Stimulated activated CD4-positive, alpha-beta T cell treated with anti-CD3 and anti-CD28 coated beads, Interleukin-15, amount 100 ng/mL, for 1 hour (primary cell): ENCODE results near the gene P3H3.
A peak's percentile ranks its signal among the peaks of the same experiment; 100 is the strongest.
"Not testable (repeated sequence)": the region's sequence is repeated elsewhere in the genome, so short reads cannot be mapped to it uniquely, and the experiment has no call there.

Experiments
- DNase-seq, 2 donors: peaks; one replicate each; pipeline ENCODE4 v3.0.0-alpha.2; 2020; ENCODE audit warnings: low read depth in 1 of 2, low spot score in 1 of 2

P3H3 gene

DNA sequence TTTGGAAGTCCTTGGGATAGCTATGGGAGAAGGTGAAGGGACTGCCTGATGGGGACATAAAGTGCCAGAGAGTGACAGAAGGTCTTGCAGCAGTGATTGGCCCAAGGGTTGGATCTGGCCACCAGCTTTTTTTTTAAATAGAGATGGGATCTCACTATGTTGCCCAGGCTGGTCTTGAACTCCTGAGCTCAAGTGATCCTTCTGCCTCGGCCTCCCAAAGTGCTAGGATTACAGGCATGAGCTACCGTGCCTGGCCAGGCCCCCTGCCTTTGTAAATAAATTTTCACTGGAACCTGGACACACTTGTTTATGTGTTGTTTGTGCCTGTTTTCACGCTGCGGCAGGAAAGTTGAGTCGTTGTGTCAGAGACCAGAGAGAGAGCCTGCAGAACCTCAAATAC, 37.1 kb downstream of the P3H3 start:
- DNase-seq, result not testable (repeated sequence)

DNA sequence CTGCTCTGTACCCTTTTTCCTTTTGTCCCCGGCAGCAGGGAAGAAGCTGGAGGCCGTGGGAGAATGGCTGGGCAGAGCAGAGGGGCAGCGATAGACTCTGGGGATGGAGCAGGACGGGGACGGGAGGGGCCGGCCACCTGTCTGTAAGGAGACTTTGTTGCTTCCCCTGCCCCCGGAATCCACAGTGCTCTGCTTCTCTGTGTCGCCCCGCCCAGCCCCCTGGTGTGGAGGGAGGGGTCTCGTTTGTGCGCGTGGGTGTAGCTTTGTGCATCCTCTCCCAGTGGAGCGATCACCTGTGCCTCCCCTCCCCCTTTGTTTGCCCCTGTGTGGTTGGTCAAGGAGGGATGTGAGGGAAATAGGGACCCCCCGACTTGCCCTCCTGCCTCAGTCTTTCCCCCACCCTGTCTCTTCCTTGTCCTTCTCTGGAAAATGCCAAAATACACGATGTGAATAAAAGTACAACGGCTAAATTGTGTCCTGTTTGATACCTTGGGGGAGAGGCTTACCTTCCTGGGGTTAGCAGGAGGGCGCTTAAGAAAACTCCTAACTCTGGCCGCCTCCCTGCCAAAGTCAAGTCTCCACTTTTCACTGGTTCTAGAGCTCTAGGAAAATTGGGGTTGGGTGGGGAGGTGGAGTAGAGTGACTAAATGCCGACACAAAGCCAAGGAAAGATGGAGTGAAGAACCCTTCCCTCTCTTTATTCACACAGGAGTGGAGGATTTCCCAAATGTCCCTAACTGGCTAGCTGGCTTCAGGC, 38.1 kb downstream of the P3H3 start:
- DNase-seq, result no peak

DNA sequence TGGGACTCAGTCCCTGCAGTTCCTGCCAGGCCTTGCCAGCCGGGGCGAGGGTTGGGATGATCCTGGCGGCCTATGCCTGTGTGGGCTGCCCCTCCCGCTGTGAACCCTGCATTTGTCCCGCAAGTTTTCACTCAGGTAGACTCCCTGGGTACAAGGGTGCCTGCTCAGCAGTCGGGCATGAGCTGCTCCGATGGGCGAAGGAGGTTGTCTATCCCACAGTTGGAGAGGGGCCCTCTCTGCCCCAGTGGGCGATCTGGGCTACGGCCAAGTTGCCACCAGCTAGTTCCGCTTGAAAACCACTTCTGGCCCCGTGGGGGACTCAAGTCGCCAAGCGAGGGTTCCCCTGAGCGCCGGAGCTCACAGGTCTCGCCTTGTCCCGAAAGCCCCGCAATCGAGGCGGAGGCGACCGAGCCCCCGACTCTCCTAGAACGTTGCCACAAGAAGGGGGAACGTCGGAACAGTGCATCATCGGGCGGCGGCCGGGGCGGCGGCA, 38.8 kb downstream of the P3H3 start:
- no peak for DNase-seq

GRCh38 chr12:6867413-6868210, 39.4 kb downstream of the P3H3 start, which contains the start of gene TPI1:
TPI1 (plus strand) TSS chr12:6867531; CDS start chr12:6867567, 36 bp downstream.
- DNase-seq, result peak; percentile 61 to 74

GRCh38 chr12:6868211-6869048, 40.2 kb downstream of the P3H3 start:
- DNase-seq, result no peak

- DNase-seq, result peak; percentile 66 to 76
Observed at GRCh38 chr12:6869049-6870021, 41.1 kb downstream of the P3H3 start.

- DNase-seq, result not testable (repeated sequence)
Observed at GRCh38 chr12:6870304-6870703, 42.1 kb downstream of the P3H3 start.

DNA sequence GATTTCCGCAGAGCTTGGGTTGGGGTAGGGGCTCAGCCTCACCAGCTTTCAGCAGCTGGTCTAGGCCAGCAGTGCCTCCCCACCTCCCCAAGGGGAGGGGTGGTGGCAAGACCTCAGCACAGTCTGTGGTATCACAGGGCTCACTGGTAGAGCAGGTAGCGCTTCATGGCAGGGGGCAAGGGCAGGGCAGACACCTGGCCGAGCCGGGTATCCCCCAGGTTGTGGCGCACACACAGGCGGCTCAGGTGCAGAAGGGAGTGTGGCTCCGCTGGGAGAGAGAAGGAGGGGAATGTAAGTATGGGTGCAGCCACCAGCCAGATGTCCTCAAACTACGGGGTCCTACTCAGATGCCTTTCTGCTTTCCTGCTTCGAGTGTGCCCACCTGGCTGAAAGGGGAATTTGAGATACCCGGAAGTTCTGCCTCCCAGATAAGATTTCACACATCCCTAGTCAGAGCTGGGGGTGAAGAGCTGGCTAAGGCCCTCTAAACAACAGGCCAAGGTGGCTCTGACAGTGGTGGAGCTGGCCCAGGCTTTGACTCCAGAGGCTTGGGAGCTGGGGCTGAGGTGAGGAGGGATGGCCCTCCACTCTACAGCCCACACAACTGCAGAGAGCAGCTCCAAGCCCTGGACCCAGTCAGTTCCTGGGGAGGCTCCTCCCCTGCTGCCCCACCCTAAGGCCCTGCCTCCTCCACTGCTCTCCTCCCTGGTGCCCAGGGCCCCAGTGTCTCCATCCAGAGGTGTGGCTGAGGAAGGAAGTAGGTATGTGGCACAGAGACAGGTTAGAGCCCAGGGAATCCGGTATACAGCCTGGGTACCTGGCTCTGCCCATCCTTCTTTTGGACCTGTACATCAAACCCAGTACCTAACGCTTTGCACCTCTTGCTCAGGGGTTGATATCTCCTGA, 43.1 kb downstream of the P3H3 start:
- DNase-seq, result no peak

GRCh38 chr12:6872073-6873048, 44.2 kb downstream of the P3H3 start:
- DNase-seq, result peak; percentile 77 to 81

DNA sequence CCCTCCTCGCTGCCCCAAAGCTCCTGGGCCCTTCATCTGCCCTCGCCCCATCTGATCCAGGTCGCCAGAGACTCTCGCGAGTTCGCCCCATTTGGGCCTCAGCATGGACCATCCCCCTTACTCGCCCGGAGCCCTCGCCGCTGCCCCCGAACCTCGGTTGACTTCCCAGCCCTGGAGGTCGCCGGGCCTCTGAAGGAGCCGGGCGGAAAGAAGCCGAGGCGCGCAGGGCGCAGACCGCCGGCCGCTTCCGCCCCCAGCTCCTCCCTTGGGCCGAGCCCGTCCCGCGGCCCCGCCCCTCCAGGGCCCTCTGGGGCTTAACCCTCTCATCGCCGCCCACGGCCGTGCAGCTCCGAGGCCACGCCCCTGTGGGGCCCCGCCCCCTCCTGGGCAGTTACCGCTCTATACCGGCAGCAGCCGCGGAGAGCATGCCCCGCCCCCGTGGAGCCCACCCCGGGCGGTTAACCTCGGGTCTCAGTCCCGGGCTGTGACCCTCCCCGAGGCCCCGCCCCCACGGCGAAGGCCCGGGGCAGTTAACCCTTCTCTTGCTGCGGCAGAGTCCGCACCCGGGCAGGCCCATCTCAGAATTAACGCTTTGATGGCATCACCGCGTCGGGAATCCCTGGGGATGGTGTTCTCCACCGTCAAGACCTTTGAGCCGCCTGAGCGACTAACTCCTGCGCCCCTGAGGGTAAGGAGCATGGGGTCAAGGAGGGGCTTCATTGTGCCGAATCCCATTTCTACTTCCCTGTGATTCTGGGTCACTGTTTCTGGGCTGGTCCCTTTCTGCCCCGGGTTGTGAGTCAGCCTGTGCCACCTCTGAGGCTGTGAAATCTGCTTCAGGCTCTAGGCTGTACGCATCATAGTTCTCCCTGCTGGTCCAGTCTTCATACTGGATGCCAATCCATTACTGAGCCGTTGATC, 45.1 kb downstream of the P3H3 start, which contains the start of gene SPSB2:
Gene SPSB2, minus strand, starts transcription at position 210 of the 921 bp plus-strand sequence. CDS start 402 bp downstream, outside the sequence.
- peak; percentile 98 to 100 for DNase-seq

DNA sequence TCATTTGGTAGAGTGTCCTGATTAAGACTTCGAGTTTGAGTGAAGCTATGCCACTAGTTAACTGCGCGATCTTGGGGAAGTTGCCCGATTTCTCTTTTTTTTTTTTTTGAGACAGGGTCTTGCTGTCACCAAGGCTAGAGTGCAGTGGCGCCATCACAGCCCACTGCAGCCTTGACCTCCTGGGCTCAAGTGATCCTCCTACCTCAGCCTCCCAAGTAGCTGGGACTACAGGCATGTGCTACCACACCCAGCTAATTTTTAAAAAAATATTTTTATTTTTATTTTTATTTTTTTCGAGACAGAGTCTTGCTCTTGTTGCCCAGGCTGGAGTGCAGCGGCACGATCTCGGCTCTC, 45.8 kb downstream of the P3H3 start:
- DNase-seq, result not testable (repeated sequence)

DNA sequence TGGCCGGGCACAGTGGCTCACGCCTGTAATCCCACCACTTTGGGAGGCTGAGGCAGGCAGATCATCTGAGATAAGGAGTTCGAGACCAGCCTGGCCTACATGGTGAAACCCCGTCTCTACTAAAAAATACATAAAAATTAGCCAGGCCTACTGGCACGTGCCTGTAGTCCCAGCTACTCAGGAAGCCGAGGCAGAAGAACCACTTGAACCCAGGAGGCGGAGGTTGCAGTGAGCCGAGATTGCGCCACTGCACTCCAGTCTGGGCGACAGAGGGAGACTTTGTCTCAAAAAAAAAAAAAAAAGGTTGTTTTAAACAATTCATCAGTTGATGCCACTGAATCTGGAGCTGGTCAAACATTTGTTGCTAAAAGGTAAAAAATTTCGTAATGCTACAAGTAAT, 51.6 kb downstream of the P3H3 start:
- not testable (repeated sequence) for DNase-seq

DNA sequence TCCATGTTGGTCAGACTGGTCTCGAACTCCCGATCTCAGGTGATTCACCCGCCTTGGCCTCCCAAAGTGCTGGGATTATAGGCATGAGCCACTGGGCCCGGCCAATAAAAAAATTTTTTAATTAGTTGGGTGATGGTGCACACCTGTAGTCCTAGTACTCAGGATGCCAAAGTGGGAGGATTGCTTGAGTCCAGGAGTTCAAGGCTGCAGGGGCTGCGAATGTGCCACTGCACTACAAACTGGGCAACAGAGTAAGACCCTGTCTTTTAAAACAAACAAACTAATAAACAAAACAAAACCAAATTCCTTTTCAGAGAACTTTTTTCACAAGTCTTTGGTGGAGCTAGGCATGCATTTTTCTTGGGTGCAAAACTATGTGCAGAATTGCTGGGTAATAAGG, 55.0 kb downstream of the P3H3 start:
- no peak for DNase-seq

DNA sequence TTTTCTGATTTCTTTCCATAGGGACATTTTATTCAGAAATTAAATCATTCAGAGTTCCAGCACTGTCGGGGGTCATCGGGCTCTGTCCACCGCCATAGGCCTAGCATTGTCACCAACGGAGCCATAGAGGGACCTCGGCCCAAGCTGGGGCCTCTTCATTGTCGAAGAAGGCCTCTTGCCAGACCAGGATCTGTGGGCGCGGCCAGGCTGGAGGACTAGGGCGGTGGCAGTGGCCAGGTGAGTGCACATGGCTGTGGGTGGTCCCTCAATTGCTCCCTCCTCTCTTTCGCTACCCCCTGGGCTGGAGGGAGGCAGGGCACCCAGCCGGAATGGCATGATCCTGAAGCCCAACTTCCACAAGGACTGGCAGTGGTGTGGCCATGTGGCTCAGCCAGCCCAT, 55.5 kb downstream of the P3H3 start:
- DNase-seq, result no peak

GRCh38 chr12:6884539-6884938, 56.3 kb downstream of the P3H3 start:
- no peak for DNase-seq

DNA sequence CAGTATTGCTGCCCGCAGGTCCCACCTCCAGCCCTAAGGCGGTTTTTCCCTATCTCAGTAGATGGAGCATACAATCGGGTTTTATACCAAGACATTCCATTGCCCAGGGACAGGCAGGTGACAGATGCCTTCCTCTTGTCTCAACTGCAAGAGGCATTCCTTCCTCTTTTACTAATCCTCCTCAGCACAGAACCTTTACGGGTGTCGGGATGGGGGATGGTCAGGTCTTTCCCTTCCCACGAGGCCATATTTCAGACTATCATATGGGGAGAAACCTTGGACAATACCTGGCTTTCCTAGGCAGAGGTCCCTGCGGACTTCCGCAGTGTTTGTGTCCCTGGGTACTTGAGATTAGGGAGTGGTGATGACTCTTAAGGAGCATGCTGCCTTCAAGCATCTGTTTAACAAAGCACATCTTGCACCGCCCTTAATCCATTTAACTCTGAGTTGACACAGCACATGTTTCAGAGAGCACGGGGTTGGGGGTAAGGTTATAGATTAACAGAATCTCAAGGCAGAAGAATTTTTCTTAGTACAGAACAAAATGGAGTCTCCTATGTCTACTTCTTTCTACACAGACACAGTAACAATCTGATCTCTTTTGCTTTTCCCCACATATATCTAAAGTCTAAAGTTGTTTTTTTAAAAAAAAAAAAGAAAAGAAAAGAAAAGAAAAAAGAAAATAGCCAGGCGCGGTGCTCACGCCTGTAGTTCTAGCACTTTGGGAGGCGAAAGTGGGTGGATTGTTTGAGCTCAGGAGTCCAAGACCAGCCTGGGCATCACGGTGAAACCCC, 58.2 kb downstream of the P3H3 start:
- DNase-seq, result not testable (repeated sequence)
